ENCODE measurements around the gene CLPSL1.

- TF ChIP-seq POLR2A (IDR thresholded peaks at IDR 0.05) (peak in 1 of 2 donors; percentile 79), CTCF (IDR thresholded peaks at IDR 0.05) (peak in 3 of 6 experiments; percentile 10 to 30 (median 19))
Measured at GRCh38 chr6:35731736-35732532, 48.9 kb upstream of the CLPSL1 start.
